HG03045 (cell line): ENCODE results near the gene C1QC.

ENCODE experiments used
- ATAC-seq: cut with Tn5 transposase; IDR thresholded peaks from one replicate; pipeline ENCODE4 v1.9.1; 2021; ENCODE audit warnings: mild to moderate bottlenecking, moderate library complexity; ENCODE audit not compliant: unreplicated experiment

C1QC gene

GRCh38 chr1:22619252-22619651, 24.2 kb upstream of the C1QC start:
- ATAC-seq, result no peak

GRCh38 chr1:22619798-22620197, 23.6 kb upstream of the C1QC start:
- ATAC-seq, result no peak

GRCh38 chr1:22621761-22622160, 21.7 kb upstream of the C1QC start:
- no peak for ATAC-seq

- no peak for ATAC-seq
These were observed 18.0 kb upstream of the C1QC start for GRCh38 chr1:22625262-22625925.

- no peak for ATAC-seq
These were observed 16.9 kb upstream of the C1QC start for GRCh38 chr1:22626237-22627157.

GRCh38 chr1:22627331-22627730, 16.1 kb upstream of the C1QC start:
- no peak for ATAC-seq

GRCh38 chr1:22628698-22629444, 14.6 kb upstream of the C1QC start:
- ATAC-seq, result no peak

GRCh38 chr1:22629886-22630285, 13.5 kb upstream of the C1QC start:
- no peak for ATAC-seq

- no peak for ATAC-seq
These were observed 9.6 kb upstream of the C1QC start for GRCh38 chr1:22633697-22634463.

- no peak for ATAC-seq
These were observed 8.0 kb upstream of the C1QC start for GRCh38 chr1:22635436-22635835.

GRCh38 chr1:22636353-22636752, 7.1 kb upstream of the C1QC start, which contains the start of gene C1QA:
Gene C1QA, plus strand, starts transcription at chr1:22636628. Its CDS starts 989 bp downstream, at chr1:22637617.
- ATAC-seq, result no peak

- ATAC-seq, result no peak
These were observed 6.5 kb upstream of the C1QC start for GRCh38 chr1:22636927-22637326.

- ATAC-seq, result no peak
These were observed 5.5 kb upstream of the C1QC start for GRCh38 chr1:22637907-22638445.

GRCh38 chr1:22638476-22639234, 4.8 kb upstream of the C1QC start:
- no peak for ATAC-seq

- no peak for ATAC-seq
These were observed 4.1 kb upstream of the C1QC start for GRCh38 chr1:22639286-22639685.

- ATAC-seq, result no peak
These were observed 2.2 kb upstream of the C1QC start for GRCh38 chr1:22641247-22641646.

GRCh38 chr1:22641906-22642636, 1.4 kb upstream of the C1QC start:
- ATAC-seq, result no peak

- no peak for ATAC-seq
These were observed 495 bp downstream of the C1QC start for GRCh38 chr1:22643928-22644327.

GRCh38 chr1:22645931-22646330, 2.5 kb downstream of the C1QC start:
- no peak for ATAC-seq
